WTC11 (cell line): ENCODE results near the gene PIGU. TPM values are rescaled to one million over a fixed set of nuclear protein-coding genes. Genes with fewer than 3 reads are reported as not detected.

Source experiments
- ATAC-seq: fragments of 200-7000 bp; cut with Tn5 transposase; 2 replicates; pipeline ENCODE4 v1.10.0; 2021; ENCODE audit warnings: mild to moderate bottlenecking, moderate library complexity
- CTCF ChIA-PET: fragments of 300-600 bp; sonication (Branson Sonifier 250); formaldehyde crosslinking; loops from one replicate; lab custom pipeline; 2021; ENCODE audit warnings: antibody characterized with exemption; lab: Charles Lee
- POLR2A ChIA-PET: fragments of 350-600 bp; sonication (Branson Sonifier 250); formaldehyde crosslinking; loops from one replicate; lab custom pipeline; 2021; ENCODE audit warnings: antibody characterized with exemption; lab: Charles Lee
- DNase-seq: peaks from one replicate; pipeline ENCODE4 v3.0.0; 2021; ENCODE audit warnings: low spot score
- H3K27ac Mint-ChIP-seq: 2 replicates; pipeline ENCODE4 v1.8.0; 2021; ENCODE audit warnings: mixed read lengths
- H3K27me3 Mint-ChIP-seq: 2 replicates; pipeline ENCODE4 v1.8.0; 2021; ENCODE audit warnings: low read depth, mild to moderate bottlenecking, moderate library complexity, mixed read lengths
- H3K36me3 Mint-ChIP-seq: 2 replicates; pipeline ENCODE4 v1.8.0; 2021; ENCODE audit warnings: mixed read lengths
- H3K4me1 Mint-ChIP-seq: 2 replicates; pipeline ENCODE4 v1.8.0; 2022; ENCODE audit warnings: mixed read lengths
- H3K4me3 Mint-ChIP-seq: 2 replicates; pipeline ENCODE4 v1.8.0; 2021; ENCODE audit warnings: mild to moderate bottlenecking, moderate library complexity, mixed read lengths
- H3K9me3 Mint-ChIP-seq: 2 replicates; pipeline ENCODE4 v1.8.0; 2021; ENCODE audit warnings: mixed read lengths
- CREB1 ChIP-seq: sonication (generic); formaldehyde crosslinking; IDR thresholded peaks from 2 replicates; pipeline ENCODE4 v1.8.0; 2023; ENCODE audit warnings: mild to moderate bottlenecking, missing genetic modification reagents
- EMX1 ChIP-seq: fragments of 250-450 bp; sonication (Bioruptor Pico); IDR thresholded peaks from 2 replicates; pipeline ENCODE4 v1.8.0; 2021; ENCODE audit warnings: mild to moderate bottlenecking
- ESRRA ChIP-seq: sonication (generic); formaldehyde crosslinking; IDR thresholded peaks from 2 replicates; pipeline ENCODE4 v1.8.1; 2022; ENCODE audit warnings: mild to moderate bottlenecking, missing genetic modification reagents, borderline replicate concordance
- FOXJ3 ChIP-seq: sonication (generic); formaldehyde crosslinking; IDR thresholded peaks from 2 replicates; pipeline ENCODE4 v1.9.0; 2021; ENCODE audit warnings: missing genetic modification reagents, mild to moderate bottlenecking, borderline replicate concordance
- HMGA2 ChIP-seq: fragments of 250-450 bp; sonication (Bioruptor Pico); IDR thresholded peaks from 2 replicates; pipeline ENCODE4 v1.4.0; 2021; ENCODE audit warnings: mild to moderate bottlenecking, moderate library complexity
- IRF2 ChIP-seq: sonication (generic); formaldehyde crosslinking; IDR thresholded peaks from 2 replicates; pipeline ENCODE4 v1.8.0; 2022; ENCODE audit warnings: low read depth, missing genetic modification reagents, borderline replicate concordance
- MAX ChIP-seq: sonication (generic); formaldehyde crosslinking; IDR thresholded peaks from 2 replicates; pipeline ENCODE4 v1.8.0; 2022; ENCODE audit warnings: mild to moderate bottlenecking, missing genetic modification reagents
- MLX ChIP-seq: sonication (generic); formaldehyde crosslinking; IDR thresholded peaks from 2 replicates; pipeline ENCODE4 v1.8.1; 2023; ENCODE audit warnings: mild to moderate bottlenecking, missing genetic modification reagents, moderate library complexity
- NR1H2 ChIP-seq: sonication (generic); formaldehyde crosslinking; IDR thresholded peaks from 2 replicates; pipeline ENCODE4 v1.9.0; 2021; ENCODE audit warnings: mild to moderate bottlenecking, moderate library complexity, missing genetic modification reagents
- OVOL2 ChIP-seq: fragments of 250-450 bp; sonication (Bioruptor Pico); IDR thresholded peaks from 2 replicates; pipeline ENCODE4 v1.9.0; 2021; ENCODE audit warnings: mild to moderate bottlenecking, borderline replicate concordance
- SOX15 ChIP-seq: fragments of 250-450 bp; sonication (Bioruptor Pico); IDR thresholded peaks from 2 replicates; pipeline ENCODE4 v1.9.0; 2021; ENCODE audit warnings: mild to moderate bottlenecking
- ZNF121 ChIP-seq: sonication (generic); formaldehyde crosslinking; IDR thresholded peaks from 2 replicates; pipeline ENCODE4 v1.8.0; 2023; ENCODE audit warnings: missing genetic modification reagents
- ZNF232 ChIP-seq: sonication (generic); formaldehyde crosslinking; IDR thresholded peaks from 2 replicates; pipeline ENCODE4 v1.8.0; 2022; ENCODE audit warnings: mild to moderate bottlenecking, missing genetic modification reagents
- ZNF263 ChIP-seq: sonication (generic); formaldehyde crosslinking; IDR thresholded peaks from 2 replicates; pipeline ENCODE4 v1.8.1; 2022; ENCODE audit warnings: low read depth, mild to moderate bottlenecking, moderate library complexity, missing genetic modification reagents
- ZNF317 ChIP-seq: sonication (generic); formaldehyde crosslinking; IDR thresholded peaks from 2 replicates; pipeline ENCODE4 v1.8.1; 2023; ENCODE audit warnings: low read depth, mild to moderate bottlenecking, moderate library complexity, missing genetic modification reagents, borderline replicate concordance
- ZNF423 ChIP-seq: fragments of 250-450 bp; sonication (Bioruptor Pico); IDR thresholded peaks from 2 replicates; pipeline ENCODE4 v2.1.2; 2022; ENCODE audit warnings: mild to moderate bottlenecking, moderate library complexity
- ZNF532 ChIP-seq: fragments of 250-450 bp; sonication (Bioruptor Pico); IDR thresholded peaks from 2 replicates; pipeline ENCODE4 v1.9.0; 2021; ENCODE audit warnings: mild to moderate bottlenecking, borderline replicate concordance
- ZSCAN18 ChIP-seq: fragments of 250-450 bp; sonication (Bioruptor Pico); IDR thresholded peaks from 2 replicates; pipeline ENCODE4 v2.1.2; 2022; ENCODE audit warnings: mild to moderate bottlenecking, moderate library complexity
- total RNA-seq: library from RNA; stranded (reverse); gene quantifications from 3 replicates; pipeline ENCODE4 v1.2.3, GENCODE V29; 2021
- TF ChIP-seq, protein P1 (sequence below): fragments of 250-450 bp; sonication (Bioruptor Pico); IDR thresholded peaks from 2 replicates; pipeline ENCODE4 v1.9.0; 2021; ENCODE audit warnings: mild to moderate bottlenecking
- TF ChIP-seq, protein P2 (sequence below): sonication (generic); formaldehyde crosslinking; IDR thresholded peaks from 2 replicates; pipeline ENCODE4 v1.8.1; 2022; ENCODE audit warnings: missing genetic modification reagents, borderline replicate concordance
- TF ChIP-seq, protein P3 (sequence below): sonication (generic); formaldehyde crosslinking; IDR thresholded peaks from 2 replicates; pipeline ENCODE4 v1.8.1; 2023; ENCODE audit warnings: mild to moderate bottlenecking, missing genetic modification reagents

The PIGU gene
- total RNA-seq, 1 experiment from 2014 or later: 24.8 TPM

- TF ChIP-seq ZNF317 (CRISPR knock-in tag): no peak
- TF ChIP-seq ZNF121: no peak
- no peak for TF ChIP-seq ZNF532 (CRISPR knock-in tag)
- TF ChIP-seq MLX (CRISPR knock-in tag): no peak
- no peak for TF ChIP-seq CREB1
These were observed 109.7 kb downstream of the PIGU start (continued) for GRCh38 chr20:34566978-34567891.

GRCh38 chr20:34564833-34565232, 112.1 kb downstream of the PIGU start:
- H3K9me3 Mint-ChIP-seq: no peaks in the 10 kb centered on the region
- H3K4me1 Mint-ChIP-seq: peaks cover 12% of the 10 kb centered on the region
- DNase-seq: no peak
- ChIA-PET CTCF (interaction anchor here (1.4 kb wide), 1 partner anchor 205 kb away, joined by 3 read pairs; no protein-coding TSS in a partner anchor), POLR2A (no interaction called here)
- no peaks in the 10 kb centered on the region; the same call in 1 of the 2 replicates for H3K36me3 Mint-ChIP-seq
- no peak for ATAC-seq
- no peaks in the 10 kb centered on the region for H3K27me3 Mint-ChIP-seq
- H3K27ac Mint-ChIP-seq: no peak overlapping the region
- no peak overlapping the region for H3K4me3 Mint-ChIP-seq
- TF ChIP-seq ZNF232 (CRISPR knock-in tag) (no peak), ZNF263 (CRISPR knock-in tag) (no peak), SOX15 (no peak), IRF2 (no peak), ZNF423 (no peak), HMGA2 (CRISPR knock-in tag) (no peak), EMX1 (CRISPR knock-in tag) (no peak), ESRRA (CRISPR knock-in tag) (no peak), MAX (CRISPR knock-in tag) (no peak), NR1H2 (CRISPR knock-in tag) (no peak), FOXJ3 (CRISPR knock-in tag) (no peak), ZSCAN18 (CRISPR knock-in tag) (no peak), OVOL2 (CRISPR knock-in tag) (no peak)
- TF ChIP-seq, protein P1, sequence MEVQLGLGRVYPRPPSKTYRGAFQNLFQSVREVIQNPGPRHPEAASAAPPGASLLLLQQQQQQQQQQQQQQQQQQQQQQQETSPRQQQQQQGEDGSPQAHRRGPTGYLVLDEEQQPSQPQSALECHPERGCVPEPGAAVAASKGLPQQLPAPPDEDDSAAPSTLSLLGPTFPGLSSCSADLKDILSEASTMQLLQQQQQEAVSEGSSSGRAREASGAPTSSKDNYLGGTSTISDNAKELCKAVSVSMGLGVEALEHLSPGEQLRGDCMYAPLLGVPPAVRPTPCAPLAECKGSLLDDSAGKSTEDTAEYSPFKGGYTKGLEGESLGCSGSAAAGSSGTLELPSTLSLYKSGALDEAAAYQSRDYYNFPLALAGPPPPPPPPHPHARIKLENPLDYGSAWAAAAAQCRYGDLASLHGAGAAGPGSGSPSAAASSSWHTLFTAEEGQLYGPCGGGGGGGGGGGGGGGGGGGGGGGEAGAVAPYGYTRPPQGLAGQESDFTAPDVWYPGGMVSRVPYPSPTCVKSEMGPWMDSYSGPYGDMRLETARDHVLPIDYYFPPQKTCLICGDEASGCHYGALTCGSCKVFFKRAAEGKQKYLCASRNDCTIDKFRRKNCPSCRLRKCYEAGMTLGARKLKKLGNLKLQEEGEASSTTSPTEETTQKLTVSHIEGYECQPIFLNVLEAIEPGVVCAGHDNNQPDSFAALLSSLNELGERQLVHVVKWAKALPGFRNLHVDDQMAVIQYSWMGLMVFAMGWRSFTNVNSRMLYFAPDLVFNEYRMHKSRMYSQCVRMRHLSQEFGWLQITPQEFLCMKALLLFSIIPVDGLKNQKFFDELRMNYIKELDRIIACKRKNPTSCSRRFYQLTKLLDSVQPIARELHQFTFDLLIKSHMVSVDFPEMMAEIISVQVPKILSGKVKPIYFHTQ (CRISPR knock-in tag): no peak
- TF ChIP-seq, protein P2, sequence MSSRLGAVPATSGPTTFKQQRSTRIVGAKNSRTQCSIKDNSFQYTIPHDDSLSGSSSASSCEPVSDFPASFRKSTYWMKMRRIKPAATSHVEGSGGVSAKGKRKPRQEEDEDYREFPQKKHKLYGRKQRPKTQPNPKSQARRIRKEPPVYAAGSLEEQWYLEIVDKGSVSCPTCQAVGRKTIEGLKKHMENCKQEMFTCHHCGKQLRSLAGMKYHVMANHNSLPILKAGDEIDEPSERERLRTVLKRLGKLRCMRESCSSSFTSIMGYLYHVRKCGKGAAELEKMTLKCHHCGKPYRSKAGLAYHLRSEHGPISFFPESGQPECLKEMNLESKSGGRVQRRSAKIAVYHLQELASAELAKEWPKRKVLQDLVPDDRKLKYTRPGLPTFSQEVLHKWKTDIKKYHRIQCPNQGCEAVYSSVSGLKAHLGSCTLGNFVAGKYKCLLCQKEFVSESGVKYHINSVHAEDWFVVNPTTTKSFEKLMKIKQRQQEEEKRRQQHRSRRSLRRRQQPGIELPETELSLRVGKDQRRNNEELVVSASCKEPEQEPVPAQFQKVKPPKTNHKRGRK (CRISPR knock-in tag): no peak
- TF ChIP-seq, protein P3, sequence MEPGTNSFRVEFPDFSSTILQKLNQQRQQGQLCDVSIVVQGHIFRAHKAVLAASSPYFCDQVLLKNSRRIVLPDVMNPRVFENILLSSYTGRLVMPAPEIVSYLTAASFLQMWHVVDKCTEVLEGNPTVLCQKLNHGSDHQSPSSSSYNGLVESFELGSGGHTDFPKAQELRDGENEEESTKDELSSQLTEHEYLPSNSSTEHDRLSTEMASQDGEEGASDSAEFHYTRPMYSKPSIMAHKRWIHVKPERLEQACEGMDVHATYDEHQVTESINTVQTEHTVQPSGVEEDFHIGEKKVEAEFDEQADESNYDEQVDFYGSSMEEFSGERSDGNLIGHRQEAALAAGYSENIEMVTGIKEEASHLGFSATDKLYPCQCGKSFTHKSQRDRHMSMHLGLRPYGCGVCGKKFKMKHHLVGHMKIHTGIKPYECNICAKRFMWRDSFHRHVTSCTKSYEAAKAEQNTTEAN: no peak
